Neural progenitor cell (in vitro differentiated cells): ENCODE results near the gene PDAP1.

ENCODE experiments used
- CTCF ChIP-seq: fragments of 200-600 bp; sonication (generic); IDR thresholded peaks from 2 replicates; pipeline ENCODE4 v1.5.1; 2017; ENCODE audit warnings: antibody characterized with exemption, mild to moderate bottlenecking
- EZH2 ChIP-seq: fragments of 200-600 bp; sonication (generic); IDR thresholded peaks from 2 replicates; pipeline ENCODE4 v1.6.1; 2017; ENCODE audit warnings: antibody characterized with exemption, mild to moderate bottlenecking, moderate library complexity

GRCh38 chr7:99404235-99404976, 4.0 kb downstream of the PDAP1 start:
- TF ChIP-seq CTCF (no peak), EZH2 (no peak)
